ENCODE data around the gene PGC. TPM values are rescaled to one million over a fixed set of nuclear protein-coding genes. Genes with fewer than 3 reads are reported as not detected.

PGC gene
- total and polyA plus RNA-seq, 4 donors, result 19.2 to 1,394 (median 467) TPM

GRCh38 chr6:41730531-41731436 lies 16.4 kb downstream of the PGC start:
- TF ChIP-seq, protein P1, sequence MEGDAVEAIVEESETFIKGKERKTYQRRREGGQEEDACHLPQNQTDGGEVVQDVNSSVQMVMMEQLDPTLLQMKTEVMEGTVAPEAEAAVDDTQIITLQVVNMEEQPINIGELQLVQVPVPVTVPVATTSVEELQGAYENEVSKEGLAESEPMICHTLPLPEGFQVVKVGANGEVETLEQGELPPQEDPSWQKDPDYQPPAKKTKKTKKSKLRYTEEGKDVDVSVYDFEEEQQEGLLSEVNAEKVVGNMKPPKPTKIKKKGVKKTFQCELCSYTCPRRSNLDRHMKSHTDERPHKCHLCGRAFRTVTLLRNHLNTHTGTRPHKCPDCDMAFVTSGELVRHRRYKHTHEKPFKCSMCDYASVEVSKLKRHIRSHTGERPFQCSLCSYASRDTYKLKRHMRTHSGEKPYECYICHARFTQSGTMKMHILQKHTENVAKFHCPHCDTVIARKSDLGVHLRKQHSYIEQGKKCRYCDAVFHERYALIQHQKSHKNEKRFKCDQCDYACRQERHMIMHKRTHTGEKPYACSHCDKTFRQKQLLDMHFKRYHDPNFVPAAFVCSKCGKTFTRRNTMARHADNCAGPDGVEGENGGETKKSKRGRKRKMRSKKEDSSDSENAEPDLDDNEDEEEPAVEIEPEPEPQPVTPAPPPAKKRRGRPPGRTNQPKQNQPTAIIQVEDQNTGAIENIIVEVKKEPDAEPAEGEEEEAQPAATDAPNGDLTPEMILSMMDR (IDR thresholded peaks at IDR 0.05; ENCODE audit: control extremely low read depth, extremely low read depth), result no peak
- Histone ChIP-seq H3K9me3 (ENCODE audit: control insufficient read depth in 4 of 4, insufficient read depth in 3 of 4, low read length in 3 of 4) (no peaks in the 10 kb centered on the region), H3K4me3 (no peak overlapping the region), H3K27ac (ENCODE audit: low read depth in 1 of 2, low read length in 1 of 2) (no peak overlapping the region), H3K4me1 (ENCODE audit: control insufficient read depth in 5 of 5, insufficient read depth in 5 of 5, low read length in 5 of 5) (peaks cover 0 to 30% (median 14%) of the 10 kb centered on the region in 5 donors), H3K9ac (ENCODE audit: insufficient read depth in 1 of 2, low read length in 2 of 2) (no peak overlapping the region), H3K36me3 (ENCODE audit: control insufficient read depth in 4 of 4, insufficient read depth in 4 of 4, low read length in 4 of 4) (peaks cover 0 to 2% (median 0%) of the 10 kb centered on the region in 4 donors), H3K27me3 (ENCODE audit: control insufficient read depth in 3 of 3, insufficient read depth in 3 of 3, low read length in 2 of 3) (no peaks in the 10 kb centered on the region)
- no peak for ATAC-seq (ENCODE audit: insufficient read depth, low FRiP score)
- DNase-seq, result no peak
- WGBS, 2 donors, result 73 to 74% methylated on average over 9 of the region's 9 CpGs

GRCh38 chr6:41729624-41730023 lies 17.6 kb downstream of the PGC start:
- H3K27ac ChIP-seq (ENCODE audit: low read depth in 1 of 2, low read length in 1 of 2), result no peak overlapping the region

GRCh38 chr6:41728954-41729353 lies 18.2 kb downstream of the PGC start:
- Histone ChIP-seq H3K27me3 (ENCODE audit: control insufficient read depth in 3 of 3, insufficient read depth in 3 of 3, low read length in 2 of 3) (no peaks in the 10 kb centered on the region), H3K36me3 (ENCODE audit: control insufficient read depth in 4 of 4, insufficient read depth in 4 of 4, low read length in 4 of 4) (peaks cover 0 to 2% (median 0%) of the 10 kb centered on the region in 4 donors), H3K9me3 (ENCODE audit: control insufficient read depth in 4 of 4, insufficient read depth in 3 of 4, low read length in 3 of 4) (no peaks in the 10 kb centered on the region), H3K9ac (ENCODE audit: insufficient read depth in 1 of 2, low read length in 2 of 2) (no peak overlapping the region), H3K4me3 (no peak overlapping the region), H3K27ac (ENCODE audit: low read depth in 1 of 2, low read length in 1 of 2) (no peak overlapping the region), H3K4me1 (ENCODE audit: control insufficient read depth in 5 of 5, insufficient read depth in 5 of 5, low read length in 5 of 5) (peaks cover 2 to 35% (median 21%) of the 10 kb centered on the region in 5 donors)
- DNase-seq (no peak), ATAC-seq (ENCODE audit: insufficient read depth, low FRiP score) (no peak)
- TF ChIP-seq, protein P1 (IDR thresholded peaks at IDR 0.05; ENCODE audit: control extremely low read depth, extremely low read depth), result no peak
- WGBS, 2 donors, result 96% methylated on average over 7 of the region's 7 CpGs

More at GRCh38 chr6:41729624-41730023, 17.6 kb downstream of the PGC start:
- 91 to 95% methylated on average over 7 of the region's 7 CpGs for WGBS, 2 donors
- Histone ChIP-seq H3K9ac (ENCODE audit: insufficient read depth in 1 of 2, low read length in 2 of 2) (no peak overlapping the region), H3K4me1 (ENCODE audit: control insufficient read depth in 5 of 5, insufficient read depth in 5 of 5, low read length in 5 of 5) (peaks cover 0 to 33% (median 15%) of the 10 kb centered on the region in 5 donors), H3K4me3 (no peak overlapping the region), H3K36me3 (ENCODE audit: control insufficient read depth in 4 of 4, insufficient read depth in 4 of 4, low read length in 4 of 4) (peaks cover 0 to 2% (median 0%) of the 10 kb centered on the region in 4 donors), H3K9me3 (ENCODE audit: control insufficient read depth in 4 of 4, insufficient read depth in 3 of 4, low read length in 3 of 4) (no peaks in the 10 kb centered on the region), H3K27me3 (ENCODE audit: control insufficient read depth in 3 of 3, insufficient read depth in 3 of 3, low read length in 2 of 3) (no peaks in the 10 kb centered on the region)
- DNase-seq (no peak), ATAC-seq (ENCODE audit: insufficient read depth, low FRiP score) (no peak)
- TF ChIP-seq, protein P1 (IDR thresholded peaks at IDR 0.05; ENCODE audit: control extremely low read depth, extremely low read depth), result no peak

Data from lung (tissue), 12 donors.